HG02571 (cell line): ENCODE measurements around the gene NEK9.
"Not testable (repeated sequence)": the region's sequence is repeated elsewhere in the genome, so short reads cannot be mapped to it uniquely, and the experiment has no call there.

Experiments used
- ATAC-seq: cut with Tn5 transposase; IDR thresholded peaks from one replicate; pipeline ENCODE4 v1.9.1; 2021; ENCODE audit warnings: mild to moderate bottlenecking, moderate library complexity; ENCODE audit not compliant: unreplicated experiment

Gene NEK9

DNA sequence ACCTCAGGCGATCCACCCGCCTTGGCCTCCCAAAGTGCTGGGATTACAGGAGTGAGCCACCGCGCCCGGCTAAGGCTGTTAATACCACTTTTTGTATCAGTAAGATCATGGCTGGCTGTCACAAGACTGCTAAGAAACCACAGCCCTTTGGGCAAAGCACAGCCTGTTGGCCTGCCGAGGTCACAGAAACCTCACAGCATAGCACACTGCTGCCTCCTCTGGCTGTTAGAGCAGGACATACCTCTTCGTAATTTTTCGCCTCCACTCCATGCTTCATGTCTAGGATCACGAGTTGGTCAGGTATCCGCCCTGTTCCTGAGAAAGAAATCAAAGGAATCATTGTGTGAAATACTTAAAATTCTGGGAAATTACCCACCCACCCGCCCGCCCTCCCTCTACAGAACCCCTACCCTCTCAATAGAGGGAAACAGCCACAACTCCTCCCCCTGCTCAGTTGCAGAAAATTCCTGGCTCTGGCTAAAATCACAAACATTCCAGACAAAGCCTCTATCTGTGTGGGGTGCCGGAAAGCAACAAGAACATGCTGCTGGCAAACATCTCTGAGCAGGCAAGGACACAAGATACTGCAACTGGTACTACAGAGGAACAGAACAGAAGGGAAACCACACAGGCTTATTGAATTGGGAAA is 20.7 kb upstream of the NEK9 start:
- no peak for ATAC-seq

DNA sequence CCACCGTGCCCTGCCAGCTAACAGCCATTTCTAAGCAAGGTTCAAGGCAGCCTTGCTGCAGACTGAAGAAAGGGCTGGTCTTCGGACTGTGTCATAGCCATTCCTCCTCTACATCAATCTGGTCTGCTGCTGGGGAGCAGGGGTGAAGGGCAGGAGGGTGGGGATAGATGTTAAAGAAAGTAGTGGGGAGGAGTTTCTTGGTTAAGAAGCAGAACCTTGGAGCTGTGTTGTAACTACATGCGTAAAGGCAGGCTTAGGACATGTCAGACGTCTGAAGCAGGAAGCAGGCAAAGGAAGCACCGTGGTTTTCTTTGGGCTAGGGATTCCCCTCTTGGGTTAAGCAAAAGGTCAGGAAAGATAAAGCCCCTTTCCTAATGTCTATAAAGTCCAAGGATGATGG is 18.1 kb upstream of the NEK9 start:
- ATAC-seq = no peak

DNA sequence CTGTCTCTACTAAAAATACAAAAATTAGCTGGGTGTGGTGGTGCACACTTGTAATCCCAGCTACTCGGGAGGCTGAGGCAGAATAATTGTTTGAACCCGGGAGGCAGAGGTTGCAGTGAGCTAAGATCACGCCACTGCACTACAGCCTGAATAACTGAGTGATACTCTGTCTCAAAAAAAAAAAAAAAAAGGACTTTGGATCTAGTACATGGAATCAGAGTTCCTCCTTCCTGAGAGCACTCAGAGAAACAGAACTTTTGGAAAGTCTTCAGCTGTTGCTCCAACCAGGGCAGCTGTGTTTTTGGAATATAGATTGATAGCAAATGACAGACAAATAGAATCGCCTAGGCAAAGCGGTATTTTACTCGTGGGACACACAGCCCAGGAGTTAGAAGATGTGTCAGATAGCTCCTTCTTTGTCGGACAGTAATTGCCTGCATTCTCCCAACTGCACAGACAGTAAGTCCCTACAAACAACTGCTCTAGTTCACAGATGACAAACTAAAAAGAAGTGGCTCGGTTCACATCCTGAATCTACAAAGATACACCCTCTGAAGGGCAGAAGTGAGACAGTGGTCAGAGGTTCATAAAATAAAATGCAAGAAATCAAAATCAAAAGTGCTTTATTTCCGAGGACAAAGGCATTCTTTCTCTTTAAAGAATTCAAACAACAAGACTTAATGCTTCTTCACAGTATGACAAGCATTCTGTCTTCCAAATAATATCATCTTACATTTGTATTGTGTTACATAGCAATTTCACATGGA is 17.1 kb upstream of the NEK9 start:
- no peak for ATAC-seq

DNA sequence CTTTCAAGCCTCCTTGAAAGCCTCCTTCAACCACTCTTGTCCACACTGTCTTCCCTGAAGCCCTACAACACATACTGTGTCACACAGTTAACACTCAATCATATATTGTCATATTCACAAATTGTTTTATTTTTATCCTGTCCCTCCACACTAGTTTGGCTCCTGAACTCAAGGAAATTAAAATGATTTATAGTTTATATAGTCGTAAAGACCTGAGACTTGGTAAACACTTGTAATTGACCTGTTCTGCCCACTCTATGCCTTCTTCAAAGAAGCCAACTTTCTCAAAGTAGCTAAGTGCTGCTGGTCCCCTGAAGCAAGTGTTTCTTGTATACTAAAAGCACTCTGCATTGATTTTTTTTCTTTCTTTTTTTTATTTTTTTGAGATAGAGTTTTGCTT is 15.6 kb upstream of the NEK9 start:
- ATAC-seq = no peak

DNA sequence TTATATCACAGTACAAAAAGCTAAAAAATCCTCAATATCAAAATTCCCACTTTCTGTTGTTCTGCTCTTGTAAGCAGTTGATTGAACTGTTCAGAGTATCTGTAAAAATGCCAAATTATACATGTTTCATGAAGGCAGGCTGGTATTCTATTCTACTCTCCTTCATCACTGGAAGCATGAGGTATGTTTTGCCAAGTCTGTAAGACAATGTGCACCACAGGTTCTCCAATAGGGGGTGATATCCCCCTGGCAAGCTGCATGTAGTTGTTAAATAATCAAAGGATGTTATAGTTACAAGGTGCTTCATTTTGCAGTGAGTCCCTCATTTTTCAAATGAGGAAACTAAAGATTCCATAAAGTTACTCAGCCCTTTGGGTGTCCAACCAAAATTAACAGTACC is 15.1 kb upstream of the NEK9 start:
- no peak for ATAC-seq

DNA sequence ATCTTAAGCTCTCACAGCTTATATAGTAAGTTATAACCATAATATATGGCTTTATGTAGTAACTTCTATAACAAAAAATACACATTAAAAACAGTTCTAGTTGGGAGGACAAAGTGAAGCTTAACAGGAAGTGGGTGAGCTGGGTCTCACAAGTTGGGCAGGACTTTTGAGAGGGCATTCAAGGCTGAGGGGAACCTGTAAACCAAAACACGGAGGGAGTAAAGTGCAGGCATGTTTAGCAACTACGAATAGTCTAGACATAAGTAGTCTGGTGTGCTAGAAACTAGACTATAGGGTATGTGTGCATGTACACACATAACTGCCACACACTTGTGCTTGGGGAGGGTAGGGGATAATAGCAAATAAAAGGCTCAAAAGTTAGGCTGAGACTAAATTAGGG is 14.2 kb upstream of the NEK9 start:
- no peak for ATAC-seq

DNA sequence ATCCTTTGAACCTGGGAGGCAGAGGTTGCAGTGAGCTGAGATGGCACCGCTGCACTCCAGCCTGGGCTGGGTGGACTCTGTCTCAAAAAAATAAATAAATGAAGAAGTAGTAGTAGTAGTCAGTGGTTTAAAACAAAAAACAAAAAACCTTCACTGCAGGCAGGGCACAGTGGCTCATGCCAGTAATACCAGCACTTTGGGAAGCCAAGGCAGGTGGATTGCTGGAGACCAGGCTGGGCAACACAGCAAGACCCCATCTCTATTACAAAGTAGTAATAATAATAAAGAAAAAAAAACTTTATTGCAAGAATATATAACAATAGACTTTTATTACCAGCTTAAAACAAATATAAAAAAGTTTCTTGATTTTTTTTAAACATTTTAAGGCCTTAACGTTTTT is 13.8 kb upstream of the NEK9 start:
- ATAC-seq = no peak

DNA sequence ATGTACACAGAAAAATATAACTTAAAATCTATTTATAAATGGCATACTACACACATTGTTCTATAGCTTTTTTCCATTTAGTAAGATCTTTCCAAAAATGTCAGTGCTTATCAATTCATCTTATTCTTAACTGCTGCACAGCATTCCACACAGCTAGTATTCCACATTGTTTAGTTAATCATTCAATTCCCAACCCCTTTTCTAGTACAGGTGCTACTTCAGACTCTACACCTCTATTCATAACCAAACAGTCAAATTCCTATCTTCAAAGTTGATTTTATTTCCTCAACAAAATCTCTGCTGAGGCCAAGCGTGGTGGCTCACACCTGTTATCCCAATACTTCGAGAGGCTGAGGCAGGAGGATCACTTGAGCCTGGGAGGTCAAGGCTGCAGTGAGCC is 12.3 kb upstream of the NEK9 start:
- ATAC-seq = no peak

DNA sequence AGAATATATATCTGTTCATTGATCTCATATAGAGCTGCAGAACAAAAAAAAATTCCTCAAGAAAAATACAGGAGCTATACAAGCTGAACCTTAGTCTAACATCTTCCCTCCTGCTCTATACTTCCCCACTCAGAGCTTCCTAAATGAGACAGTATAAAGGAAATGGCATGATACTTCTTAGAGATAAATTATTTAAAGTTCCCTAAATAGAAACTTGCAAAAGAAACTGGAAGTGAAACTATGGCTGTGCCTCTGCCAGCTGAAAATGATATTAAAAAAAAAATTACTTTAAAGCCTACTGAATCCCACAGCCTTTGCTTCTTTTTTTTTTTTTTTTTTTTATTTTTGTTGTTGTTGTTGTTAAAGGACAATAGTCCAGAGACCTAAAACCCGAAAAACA is 11.6 kb upstream of the NEK9 start:
- no peak for ATAC-seq

DNA sequence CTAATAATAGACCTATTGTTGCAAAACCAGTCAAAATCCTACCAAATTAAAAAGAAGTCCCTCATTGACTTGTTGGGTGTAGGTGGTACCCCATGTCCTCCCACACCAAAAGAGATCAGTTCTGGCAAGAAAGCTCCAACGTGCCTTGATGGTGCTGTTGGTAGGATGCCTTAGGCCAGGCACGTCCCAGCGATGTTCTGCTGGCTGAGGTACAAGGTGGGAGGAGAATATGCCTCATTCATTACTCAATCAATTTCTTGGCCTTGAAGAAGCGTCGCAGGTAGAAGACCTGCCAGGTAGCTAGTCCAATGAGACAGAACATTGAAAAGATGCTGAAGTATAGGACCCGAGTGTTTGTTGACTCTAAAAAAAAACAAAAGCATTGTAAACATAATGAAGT is 7.8 kb upstream of the NEK9 start:
- no peak for ATAC-seq

DNA sequence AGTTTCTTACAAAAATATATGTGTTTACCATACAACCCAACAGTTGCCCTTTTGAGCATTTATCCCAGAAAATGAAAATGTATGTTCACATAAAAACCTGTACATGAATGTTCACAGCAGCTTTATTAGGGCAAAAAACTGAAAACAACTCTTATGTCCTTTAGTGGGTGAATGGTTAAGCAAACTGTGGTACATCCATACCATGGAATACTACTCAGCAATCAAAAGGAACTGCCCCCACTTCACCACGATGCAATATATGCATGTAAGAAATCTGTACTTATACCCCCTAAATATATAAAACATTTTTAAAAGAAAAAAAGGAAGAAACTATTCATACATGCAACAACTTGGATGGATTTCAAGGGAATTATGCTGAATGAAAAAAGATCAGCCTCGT is 6.7 kb upstream of the NEK9 start:
- no peak for ATAC-seq

DNA sequence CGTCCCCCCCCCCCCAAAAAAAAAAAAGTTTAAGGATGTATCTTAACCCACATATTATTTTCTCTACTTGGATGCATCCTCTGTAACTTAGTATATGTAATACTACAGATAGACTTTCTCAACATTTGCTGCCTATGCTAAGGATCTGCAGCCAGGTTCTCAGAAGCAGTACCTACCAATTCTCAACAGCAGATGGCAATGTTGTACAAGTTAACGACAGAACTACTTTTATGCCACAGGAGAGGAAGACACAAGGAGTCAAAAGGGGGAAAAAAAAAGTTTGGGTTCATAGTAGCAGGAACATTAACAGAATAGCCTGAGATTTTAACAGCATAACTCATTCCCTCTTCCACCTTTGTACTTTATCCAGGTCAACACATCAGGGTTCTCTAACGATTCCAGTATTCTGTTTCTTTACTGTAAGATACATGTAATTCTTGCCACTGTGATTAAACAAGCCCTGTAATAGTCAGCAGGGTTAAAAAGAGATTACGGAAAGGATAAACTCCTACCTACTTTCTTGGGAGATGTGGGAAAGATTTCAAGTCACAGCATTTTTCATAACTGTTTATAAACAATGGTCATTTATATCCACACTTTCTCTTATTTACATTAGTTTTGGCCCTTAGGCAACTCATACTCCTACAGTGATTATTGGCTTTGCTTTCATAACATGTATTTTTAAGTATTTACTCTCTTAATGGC is 5.7 kb upstream of the NEK9 start:
- no peak for ATAC-seq

DNA sequence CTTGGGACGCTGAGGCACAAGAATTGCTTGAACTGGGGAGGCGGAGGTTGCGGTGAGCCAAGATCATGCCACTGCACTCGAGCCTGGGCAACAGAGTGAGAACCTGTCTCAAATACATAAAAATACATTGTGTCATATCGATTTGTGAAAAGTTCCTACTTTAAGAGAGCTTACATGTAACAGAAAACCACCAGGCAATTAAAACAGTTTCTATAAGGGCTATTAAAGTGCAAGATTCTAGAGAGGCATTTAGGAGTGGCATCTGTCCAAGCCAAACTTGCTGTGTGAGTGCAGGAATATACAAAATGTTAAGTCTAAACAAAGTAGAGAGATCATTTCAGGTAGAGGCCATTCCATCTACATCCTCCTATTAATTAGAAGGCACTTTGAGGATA is 1.7 kb upstream of the NEK9 start:
- ATAC-seq = no peak

DNA sequence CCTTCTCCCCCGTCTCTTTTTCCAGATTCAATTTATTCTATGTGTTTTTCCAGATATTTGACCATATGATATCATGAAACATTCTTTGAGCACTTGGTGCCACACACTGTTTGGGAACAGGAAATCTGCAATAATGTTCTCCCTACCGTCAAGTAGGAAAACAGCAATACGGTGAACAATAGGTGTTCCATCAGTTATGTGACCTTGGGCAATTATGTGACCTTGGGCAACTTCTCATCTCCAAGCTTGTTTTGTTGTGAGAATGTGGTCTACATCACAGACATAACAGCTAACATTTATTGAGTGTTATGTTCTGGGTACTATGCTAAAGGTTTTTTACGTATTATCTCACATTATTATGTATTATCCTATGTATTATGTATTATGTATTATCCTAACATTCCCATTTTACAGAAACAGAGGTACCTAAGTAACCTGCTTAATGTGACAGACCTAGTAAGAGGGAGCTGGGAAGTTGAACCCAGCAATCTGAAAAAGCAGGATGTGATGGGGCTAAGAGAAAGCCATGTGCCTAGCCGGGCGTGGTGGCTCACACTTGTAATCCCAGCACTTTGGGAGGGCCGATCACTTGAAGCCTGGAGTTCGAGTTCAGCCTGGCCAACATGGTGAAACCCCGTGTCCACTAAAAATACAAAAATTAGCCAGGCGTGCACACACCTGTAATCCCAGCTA is 1.2 kb upstream of the NEK9 start:
- no peak for ATAC-seq

DNA sequence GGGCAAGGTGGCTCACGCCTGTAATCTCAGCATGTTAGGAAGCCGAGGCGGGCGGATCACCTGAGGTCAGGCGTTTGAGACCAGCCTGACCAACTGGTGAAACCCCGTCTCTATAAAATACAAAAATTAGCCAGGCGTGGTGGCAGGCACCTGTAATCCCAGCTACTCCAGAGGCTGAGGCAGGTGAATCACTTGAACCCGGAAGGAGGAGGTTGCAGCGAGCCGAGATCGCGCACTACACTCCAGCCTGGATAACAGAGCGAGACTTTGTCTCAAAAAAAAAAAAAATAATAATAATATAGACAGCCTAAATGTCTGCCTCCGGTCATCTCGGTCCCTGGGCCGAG is 599 bp upstream of the NEK9 start:
- not testable (repeated sequence) for ATAC-seq

DNA sequence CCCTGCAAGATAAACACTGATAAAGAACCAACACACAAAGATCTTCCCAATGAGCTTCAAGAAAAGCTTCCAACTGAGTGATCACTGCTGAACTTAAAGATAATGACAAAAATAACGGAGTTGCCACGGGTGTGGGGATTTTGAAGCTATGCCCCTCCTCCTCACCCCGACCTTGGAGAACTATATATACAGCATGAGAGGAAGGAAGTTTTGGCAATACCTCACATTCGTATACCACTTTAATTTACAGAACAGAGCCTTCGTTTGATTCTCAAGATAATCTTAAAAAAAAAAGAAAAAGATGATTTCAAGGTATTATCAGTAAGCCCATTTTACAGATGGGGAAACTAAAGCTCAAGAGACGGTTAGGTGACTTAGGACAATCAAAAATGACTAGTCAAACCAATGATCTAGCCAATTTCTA is 715 bp downstream of the NEK9 start:
- ATAC-seq = no peak

DNA sequence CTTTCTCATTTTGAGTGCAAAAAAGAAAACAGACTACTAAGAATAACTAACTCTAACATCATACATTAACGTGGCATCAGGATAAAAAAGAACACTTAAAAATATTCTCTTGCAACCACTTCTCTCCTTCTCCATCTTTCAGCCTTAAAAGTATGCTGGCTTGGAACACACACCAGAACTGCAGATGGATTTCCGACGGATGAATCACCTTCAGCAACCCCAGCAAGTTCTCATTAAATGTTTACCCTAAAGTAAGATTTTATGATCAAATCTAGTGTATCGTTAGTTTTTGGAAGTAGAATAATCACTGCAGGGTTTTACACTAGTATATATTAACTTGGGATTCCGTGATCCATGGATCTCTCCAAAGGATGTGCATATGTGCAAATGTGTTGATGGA is 1.2 kb downstream of the NEK9 start:
- ATAC-seq = no peak

DNA sequence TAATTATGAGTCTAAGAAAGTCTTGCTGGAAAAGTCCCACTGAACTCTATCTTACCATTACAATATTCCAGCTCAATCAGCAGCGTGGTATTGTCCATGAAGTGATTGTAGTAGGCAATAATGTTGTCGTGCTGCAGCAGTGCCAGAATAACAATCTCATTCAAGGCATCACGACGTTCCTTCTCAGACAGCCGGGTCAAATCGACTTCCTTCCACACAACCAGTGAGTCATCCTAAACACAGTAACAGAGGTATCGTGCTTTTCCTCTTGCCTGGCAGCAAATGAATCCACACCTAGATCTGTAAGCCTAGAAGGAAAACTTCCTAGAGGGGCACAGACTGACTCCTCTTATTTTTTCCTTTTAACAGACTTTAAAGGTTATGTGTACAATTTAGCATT is 2.9 kb downstream of the NEK9 start:
- no peak for ATAC-seq

DNA sequence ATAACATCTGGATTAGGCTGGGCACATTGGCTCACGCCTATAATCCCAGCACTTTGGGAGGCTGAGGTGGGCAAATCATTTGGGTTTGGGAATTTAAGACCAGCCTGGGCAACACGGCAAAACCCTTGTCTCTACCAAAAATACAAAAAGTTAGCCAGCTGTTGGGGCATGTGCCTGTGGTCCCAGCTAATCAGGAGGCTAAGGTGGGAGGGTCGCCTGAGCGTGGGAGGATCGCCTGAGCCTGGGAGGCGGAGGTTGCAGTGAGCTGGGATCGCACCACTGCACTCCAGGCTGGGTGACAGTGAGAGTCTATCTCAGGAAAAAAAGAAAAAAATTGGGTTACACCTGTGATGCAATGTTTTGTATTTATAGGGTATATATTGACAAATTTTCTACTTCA is 5.3 kb downstream of the NEK9 start:
- no peak for ATAC-seq

DNA sequence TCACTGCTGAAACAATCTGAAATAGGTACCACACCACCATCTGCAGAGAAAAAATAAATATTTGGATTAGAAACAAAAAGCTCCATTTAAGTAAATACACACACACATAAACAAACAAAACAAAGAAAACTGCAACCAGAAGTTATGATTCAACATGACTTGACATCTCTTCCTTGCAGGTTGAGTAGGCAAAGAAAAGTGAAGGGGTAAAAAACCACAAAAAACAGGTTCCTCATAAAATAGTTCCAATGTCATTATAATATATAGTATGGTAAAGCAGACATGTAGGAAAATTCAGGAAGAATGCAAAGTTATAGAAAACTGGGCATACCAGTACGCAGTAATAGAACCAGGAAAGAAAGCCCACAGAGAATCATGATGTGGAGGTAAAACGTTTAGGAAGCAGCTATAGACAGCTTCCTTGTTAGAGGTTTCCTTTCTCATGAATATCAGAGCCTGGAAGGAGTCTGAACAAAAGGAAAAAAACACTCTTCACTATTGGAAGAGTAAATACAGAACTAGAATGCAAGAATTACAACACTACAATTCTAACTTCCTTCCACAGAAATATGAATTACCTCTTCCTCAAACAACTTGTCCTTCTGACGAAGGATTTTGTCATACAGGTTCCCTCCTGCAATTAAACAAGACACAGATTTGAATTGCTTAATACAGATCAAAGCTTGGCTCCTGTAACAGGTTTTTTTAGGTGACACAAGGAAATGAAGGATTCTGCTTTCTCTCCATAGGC is 6.1 kb downstream of the NEK9 start:
- ATAC-seq = no peak

DNA sequence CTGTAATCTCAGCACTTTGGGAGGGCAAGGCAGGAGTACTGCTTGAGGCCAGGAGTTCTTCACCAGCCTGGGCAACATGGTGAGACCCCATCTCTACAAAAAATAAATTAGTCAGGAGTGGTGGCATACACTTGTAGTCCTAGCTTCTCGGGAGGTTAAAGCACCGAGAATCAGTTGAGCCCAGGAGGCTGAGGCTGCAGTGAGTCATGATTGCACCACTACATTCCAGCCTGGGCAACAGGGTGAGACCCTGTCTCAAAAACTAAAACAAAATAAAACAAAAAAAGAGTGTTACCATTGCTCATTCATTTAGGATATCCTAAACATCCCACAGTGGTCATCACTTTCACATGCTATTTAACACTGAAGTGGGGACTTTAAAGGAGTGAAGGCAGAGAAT is 7.8 kb downstream of the NEK9 start:
- no peak for ATAC-seq
